Tibial artery (tissue), 4 donors: ENCODE data around the gene ERC2.

Source experiments
- DNase-seq, 2 donors: peaks; one replicate each; pipeline ENCODE4 v3.0.0-alpha.2; 2019
- H3K27ac ChIP-seq, 2 donors: fragments of 200-600 bp; sonication (generic) in 1 of 2; 1 replicate in 1 of 2; 2 replicates in 1 of 2; pipeline ENCODE4 v1.5.1; 2018 to 2019; ENCODE audit warnings: mild to moderate bottlenecking in 1 of 2
- H3K27me3 ChIP-seq, 2 donors: fragments of 200-600 bp; sonication (generic) in 1 of 2; one replicate each; pipeline versions ENCODE4 v1.5.1 to v1.6.0; 2016 to 2019
- H3K36me3 ChIP-seq, 3 donors: fragments of 200-600 bp; sonication (generic) in 2 of 3; one replicate each; pipeline ENCODE4 v1.5.1; 2016 to 2019; ENCODE audit warnings: mild to moderate bottlenecking in 2 of 3
- H3K4me1 ChIP-seq, 4 donors: fragments of 200-600 bp; sonication (generic) in 2 of 4; 1 replicate in 3 of 4; 2 replicates in 1 of 4; pipeline ENCODE4 v1.5.1; 2016 to 2019
- H3K4me3 ChIP-seq, 2 donors: fragments of 200-600 bp; sonication (generic) in 1 of 2; 1 replicate in 1 of 2; 2 replicates in 1 of 2; pipeline ENCODE4 v1.5.1; 2018 to 2019; ENCODE audit warnings: mild to moderate bottlenecking in 2 of 2
- H3K9me3 ChIP-seq, 3 donors: fragments of 200-600 bp; sonication (generic) in 1 of 3; one replicate each; pipeline ENCODE4 v1.5.1; 2016 to 2019
- intact Hi-C: fragments of 100-400 bp; cut with DNase I; formaldehyde crosslinking; loops from one replicate; pipeline ENCODE4 v1.15.0; 2023; ENCODE audit warnings: low total_unique reads
- TF ChIP-seq, protein P1 (sequence below), 2 experiments: fragments of 200-600 bp in 1 of 2; fragments of 450-650 bp in 1 of 2; IDR thresholded peaks; one replicate each; pipeline ENCODE4 v1.5.1; 2017 to 2019; ENCODE audit warnings: antibody characterized with exemption in 2 of 2, mild to moderate bottlenecking in 1 of 2, moderate library complexity in 1 of 2

ERC2 gene

DNA sequence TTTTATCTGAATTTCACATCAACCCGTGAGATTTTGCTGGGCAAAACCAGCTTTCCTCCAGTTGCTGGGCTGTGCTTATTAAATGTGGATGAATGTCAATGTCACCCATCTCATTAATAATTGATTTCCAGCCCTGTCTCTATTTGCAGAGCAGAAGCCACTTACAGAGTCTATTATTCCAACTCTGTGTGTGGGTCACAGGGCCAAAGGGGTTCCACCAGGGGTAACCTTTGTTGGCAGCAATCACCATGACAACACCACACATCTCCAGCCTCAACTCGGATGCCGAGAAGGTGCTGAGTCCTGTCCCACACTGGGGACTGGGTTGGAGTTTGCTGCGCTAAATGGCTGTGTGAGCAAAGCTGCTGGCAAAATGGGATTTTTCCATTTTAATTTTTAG, 930.1 kb downstream of the ERC2 start:
- Histone ChIP-seq H3K27ac (no peak overlapping the region), H3K36me3 (no peaks in the 10 kb centered on the region), H3K4me1 (no peaks in the 10 kb centered on the region), H3K9me3 (no peaks in the 10 kb centered on the region), H3K27me3 (no peaks in the 10 kb centered on the region), H3K4me3 (no peak overlapping the region)
- TF ChIP-seq, protein P1, sequence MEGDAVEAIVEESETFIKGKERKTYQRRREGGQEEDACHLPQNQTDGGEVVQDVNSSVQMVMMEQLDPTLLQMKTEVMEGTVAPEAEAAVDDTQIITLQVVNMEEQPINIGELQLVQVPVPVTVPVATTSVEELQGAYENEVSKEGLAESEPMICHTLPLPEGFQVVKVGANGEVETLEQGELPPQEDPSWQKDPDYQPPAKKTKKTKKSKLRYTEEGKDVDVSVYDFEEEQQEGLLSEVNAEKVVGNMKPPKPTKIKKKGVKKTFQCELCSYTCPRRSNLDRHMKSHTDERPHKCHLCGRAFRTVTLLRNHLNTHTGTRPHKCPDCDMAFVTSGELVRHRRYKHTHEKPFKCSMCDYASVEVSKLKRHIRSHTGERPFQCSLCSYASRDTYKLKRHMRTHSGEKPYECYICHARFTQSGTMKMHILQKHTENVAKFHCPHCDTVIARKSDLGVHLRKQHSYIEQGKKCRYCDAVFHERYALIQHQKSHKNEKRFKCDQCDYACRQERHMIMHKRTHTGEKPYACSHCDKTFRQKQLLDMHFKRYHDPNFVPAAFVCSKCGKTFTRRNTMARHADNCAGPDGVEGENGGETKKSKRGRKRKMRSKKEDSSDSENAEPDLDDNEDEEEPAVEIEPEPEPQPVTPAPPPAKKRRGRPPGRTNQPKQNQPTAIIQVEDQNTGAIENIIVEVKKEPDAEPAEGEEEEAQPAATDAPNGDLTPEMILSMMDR (IDR thresholded peaks at IDR 0.05) = no peak
- DNase-seq = no peak
- intact Hi-C loops = no loop called here

GRCh38 chr3:55537563-55537962, 930.7 kb downstream of the ERC2 start:
- TF ChIP-seq, protein P1 (IDR thresholded peaks at IDR 0.05) = no peak
- intact Hi-C loops = no loop called here
- no peak for DNase-seq
- no peak overlapping the region for H3K4me3 ChIP-seq
- H3K4me1 ChIP-seq = no peaks in the 10 kb centered on the region
- H3K36me3 ChIP-seq = no peaks in the 10 kb centered on the region
- no peaks in the 10 kb centered on the region for H3K9me3 ChIP-seq
- no peaks in the 10 kb centered on the region for H3K27me3 ChIP-seq
- H3K27ac ChIP-seq = no peak overlapping the region

DNA sequence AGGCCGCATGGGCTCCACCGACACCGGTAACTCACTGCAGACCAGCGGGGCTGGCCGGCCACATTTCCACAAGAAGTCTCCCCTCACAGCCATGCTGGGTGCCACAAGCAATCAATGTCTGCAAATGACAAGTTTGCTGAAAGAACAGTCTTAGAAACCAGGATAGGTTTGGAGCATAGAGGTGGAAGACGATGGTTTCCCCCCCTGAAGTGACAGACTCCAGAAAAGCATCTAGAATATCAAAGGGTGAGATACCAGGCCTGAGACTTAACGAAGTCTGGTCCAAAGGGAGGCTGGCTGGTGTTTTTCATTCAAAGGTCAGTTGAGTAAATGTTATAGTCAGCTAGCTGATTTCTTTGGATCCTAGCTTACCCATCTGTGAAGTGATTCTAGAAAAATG, 931.1 kb downstream of the ERC2 start:
- no peak overlapping the region for H3K4me3 ChIP-seq
- TF ChIP-seq, protein P1 (IDR thresholded peaks at IDR 0.05) = no peak
- H3K9me3 ChIP-seq = no peaks in the 10 kb centered on the region
- no peaks in the 10 kb centered on the region for H3K4me1 ChIP-seq
- no peak for DNase-seq
- H3K27ac ChIP-seq = no peak overlapping the region
- H3K27me3 ChIP-seq = no peaks in the 10 kb centered on the region
- intact Hi-C loops = no loop called here
- H3K36me3 ChIP-seq = no peaks in the 10 kb centered on the region

DNA sequence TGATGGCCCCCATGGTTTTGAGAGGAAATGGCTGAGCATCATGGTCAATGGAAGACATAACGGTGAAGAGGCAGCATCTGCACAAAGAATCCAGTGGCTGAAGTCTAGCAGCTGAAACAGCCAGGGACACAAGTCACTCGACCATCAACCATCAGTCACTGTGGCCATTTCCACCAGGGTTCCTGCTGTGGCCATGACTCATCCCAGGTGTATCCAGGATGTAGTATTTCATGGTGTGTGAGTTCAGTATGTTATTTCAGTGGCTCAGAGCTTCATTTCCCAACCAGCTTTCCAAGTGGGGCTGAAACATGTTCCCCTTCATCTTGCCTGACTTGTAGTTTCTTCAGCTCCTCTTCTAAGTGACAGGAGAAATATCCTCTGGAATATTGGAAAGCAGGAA, 933.4 kb downstream of the ERC2 start:
- TF ChIP-seq, protein P1 (IDR thresholded peaks at IDR 0.05) = no peak
- Histone ChIP-seq H3K27ac (no peak overlapping the region), H3K9me3 (no peaks in the 10 kb centered on the region), H3K27me3 (no peaks in the 10 kb centered on the region), H3K4me3 (no peak overlapping the region), H3K36me3 (no peaks in the 10 kb centered on the region), H3K4me1 (no peaks in the 10 kb centered on the region)
- DNase-seq = no peak
- intact Hi-C loops = no loop called here

- Histone ChIP-seq H3K27me3 (no peaks in the 10 kb centered on the region), H3K36me3 (no peaks in the 10 kb centered on the region), H3K27ac (no peak overlapping the region), H3K4me1 (no peaks in the 10 kb centered on the region), H3K9me3 (no peaks in the 10 kb centered on the region), H3K4me3 (no peak overlapping the region)
- TF ChIP-seq, protein P1 (IDR thresholded peaks at IDR 0.05) = no peak
- no peak for DNase-seq
- intact Hi-C loops = no loop called here
Measured at GRCh38 chr3:55532806-55533205, 935.5 kb downstream of the ERC2 start.

DNA sequence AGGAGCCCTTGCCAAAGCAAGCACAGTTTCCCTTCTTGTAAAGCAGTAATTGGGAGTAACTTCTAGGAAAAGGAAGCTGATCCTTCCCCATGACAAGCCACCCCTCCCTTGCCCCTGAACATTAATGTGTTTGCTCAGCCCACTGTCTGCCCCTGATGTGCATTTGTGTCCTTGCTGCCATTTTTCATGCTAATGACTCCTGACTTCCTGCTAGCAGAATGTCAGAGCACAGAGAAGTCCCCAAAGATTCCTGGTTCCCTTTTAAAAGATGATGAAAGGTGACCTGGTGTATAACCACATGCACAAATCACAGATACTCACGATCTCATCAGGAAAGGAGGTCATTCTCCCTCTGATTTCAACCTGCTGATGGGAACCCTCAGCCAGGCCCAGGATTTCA, 936.9 kb downstream of the ERC2 start:
- no peaks in the 10 kb centered on the region for H3K36me3 ChIP-seq
- H3K9me3 ChIP-seq = no peaks in the 10 kb centered on the region
- no peak overlapping the region for H3K27ac ChIP-seq
- H3K4me3 ChIP-seq = no peak overlapping the region
- H3K27me3 ChIP-seq = no peaks in the 10 kb centered on the region
- TF ChIP-seq, protein P1 (IDR thresholded peaks at IDR 0.05) = no peak
- intact Hi-C loops = no loop called here
- H3K4me1 ChIP-seq = no peaks in the 10 kb centered on the region
- DNase-seq = no peak
